MM.1S (cell line): Measurements from ENCODE around the gene SHANK3.

Experiments
- DNase-seq: peaks from one replicate; pipeline ENCODE4 v3.0.0-alpha.2; 2015
- H2AFZ ChIP-seq: fragments of 300-600 bp; sonication (generic); 2 replicates; pipeline ENCODE4 v1.6.0; 2016; ENCODE audit warnings: antibody characterized with exemption, low read length
- H3F3A ChIP-seq: fragments of 300-600 bp; sonication (generic); 2 replicates; pipeline ENCODE4 v1.6.1; 2016; ENCODE audit warnings: mild to moderate bottlenecking, antibody characterized with exemption, low read length, moderate library complexity, mixed read lengths; ENCODE audit not compliant: insufficient read depth
- H3K27ac ChIP-seq: fragments of 300-600 bp; sonication (generic); 2 replicates; pipeline ENCODE4 v1.5.1; 2016; ENCODE audit warnings: mild to moderate bottlenecking, low read length
- H3K27me3 ChIP-seq: fragments of 300-600 bp; sonication (generic); replicated peaks from 2 replicates; pipeline ENCODE4 v1.6.0; 2016; ENCODE audit warnings: low read length; ENCODE audit not compliant: insufficient read depth
- H3K36me3 ChIP-seq: fragments of 300-600 bp; sonication (generic); replicated peaks from 2 replicates; pipeline ENCODE4 v1.6.1; 2016; ENCODE audit warnings: mild to moderate bottlenecking, low read length, mixed read lengths; ENCODE audit not compliant: insufficient read depth
- H3K4me1 ChIP-seq: fragments of 300-600 bp; sonication (generic); 2 replicates; pipeline ENCODE4 v1.6.1; 2016; ENCODE audit warnings: low read length, mixed read lengths
- H3K4me2 ChIP-seq: fragments of 300-600 bp; sonication (generic); 2 replicates; pipeline ENCODE4 v1.6.0; 2016; ENCODE audit warnings: low read depth, low read length
- H3K4me3 ChIP-seq: fragments of 300-600 bp; sonication (generic); 2 replicates; pipeline ENCODE4 v1.5.1; 2016; ENCODE audit warnings: low read length, mixed read lengths
- H3K79me2 ChIP-seq: fragments of 300-600 bp; sonication (generic); 2 replicates; pipeline ENCODE4 v1.6.1; 2016; ENCODE audit warnings: mixed run types, low read length, mixed read lengths
- H3K9ac ChIP-seq: fragments of 300-600 bp; sonication (generic); 2 replicates; pipeline ENCODE4 v1.6.1; 2016; ENCODE audit warnings: low read length, mixed read lengths
- H3K9me2 ChIP-seq: fragments of 300-600 bp; sonication (generic); replicated peaks from 2 replicates; pipeline ENCODE4 v1.6.1; 2016; ENCODE audit warnings: mild to moderate bottlenecking, low read length, mixed read lengths; ENCODE audit not compliant: insufficient read depth
- H3K9me3 ChIP-seq: fragments of 300-600 bp; sonication (generic); replicated peaks from 2 replicates; pipeline ENCODE4 v1.6.1; 2016; ENCODE audit warnings: mild to moderate bottlenecking, low read length, mixed read lengths; ENCODE audit not compliant: insufficient read depth
- H4K20me1 ChIP-seq: fragments of 300-600 bp; sonication (generic); 2 replicates; pipeline ENCODE4 v1.6.1; 2016; ENCODE audit warnings: mild to moderate bottlenecking, low read length, moderate library complexity, mixed read lengths; ENCODE audit not compliant: insufficient read depth
- CTCF ChIP-seq: fragments of 300-600 bp; sonication (generic); IDR thresholded peaks from 2 replicates; pipeline ENCODE4 v1.5.1; 2016; ENCODE audit warnings: antibody characterized with exemption, low read length, mixed read lengths
- EZH2 ChIP-seq: fragments of 300-600 bp; sonication (generic); optimal IDR thresholded peaks from 2 replicates; pipeline ENCODE3; 2017; ENCODE audit warnings: low read depth, mild to moderate bottlenecking, antibody characterized with exemption, low read length, mixed read lengths
- EZH2phosphoT487 ChIP-seq: fragments of 300-600 bp; sonication (generic); IDR thresholded peaks from 2 replicates; pipeline ENCODE4 v1.6.1; 2018; ENCODE audit warnings: antibody characterized with exemption, low read length

Gene SHANK3

GRCh38 chr22:50705851-50706351, 33.3 kb downstream of the SHANK3 start:
- no peak for DNase-seq
- no peaks in the 10 kb centered on the region for H3K36me3 ChIP-seq
- no peak for TF ChIP-seq CTCF
- TF ChIP-seq EZH2phosphoT487: no peak
- TF ChIP-seq EZH2: no peak

GRCh38 chr22:50706481-50707125, 34.0 kb downstream of the SHANK3 start:
- Histone ChIP-seq H3K9ac (no peak overlapping the region), H3K4me2 (peak overlapping the region; percentile 88; the same call in 1 of the 2 replicates), H3K27ac (no peak overlapping the region), H3K4me3 (no peak overlapping the region), H3K36me3 (no peaks in the 10 kb centered on the region), H3F3A (0 out of 2 replicates have a peak, but pooled peaks cover 5% of the 10 kb centered on the region), H3K9me3 (no peaks in the 10 kb centered on the region), H3K4me1 (peaks cover 10% of the 10 kb centered on the region), H3K9me2 (no peaks in the 10 kb centered on the region), H4K20me1 (no peaks in the 10 kb centered on the region), H3K27me3 (no peaks in the 10 kb centered on the region), H3K79me2 (peaks cover 3% of the 10 kb centered on the region; the same call in 1 of the 2 replicates), H2AFZ (no peak overlapping the region)
- no peak for DNase-seq
- TF ChIP-seq EZH2phosphoT487 (no peak), EZH2 (no peak), CTCF (no peak)

More at GRCh38 chr22:50705851-50706351, 33.3 kb downstream of the SHANK3 start:
- Histone ChIP-seq H3K4me1 (peaks cover 10% of the 10 kb centered on the region), H3K79me2 (peaks cover 3% of the 10 kb centered on the region; the same call in 1 of the 2 replicates), H2AFZ (no peak overlapping the region), H4K20me1 (no peaks in the 10 kb centered on the region), H3F3A (0 out of 2 replicates have a peak, but pooled peaks cover 5% of the 10 kb centered on the region), H3K4me2 (peak overlapping the region; percentile 88; the same call in 1 of the 2 replicates), H3K27ac (no peak overlapping the region), H3K9me3 (no peaks in the 10 kb centered on the region), H3K4me3 (no peak overlapping the region; the same call in 1 of the 2 replicates), H3K9ac (peak overlapping the region; percentile 74; the same call in 1 of the 2 replicates), H3K9me2 (no peaks in the 10 kb centered on the region), H3K27me3 (no peaks in the 10 kb centered on the region)

GRCh38 chr22:50708474-50708873, 35.9 kb downstream of the SHANK3 start:
- Histone ChIP-seq H3K4me2 (no peak overlapping the region), H3F3A (no peaks in the 10 kb centered on the region), H3K9me2 (no peaks in the 10 kb centered on the region), H4K20me1 (no peaks in the 10 kb centered on the region), H2AFZ (no peak overlapping the region), H3K4me3 (no peak overlapping the region), H3K9me3 (no peaks in the 10 kb centered on the region), H3K79me2 (peaks cover 3% of the 10 kb centered on the region; the same call in 1 of the 2 replicates), H3K27me3 (no peaks in the 10 kb centered on the region), H3K36me3 (no peaks in the 10 kb centered on the region), H3K4me1 (no peaks in the 10 kb centered on the region), H3K9ac (no peak overlapping the region), H3K27ac (no peak overlapping the region)
- TF ChIP-seq EZH2 (no peak), CTCF (no peak), EZH2phosphoT487 (no peak)
- no peak for DNase-seq
